Measurements from ENCODE around the gene SPPL2A. TPM values are rescaled to one million over a fixed set of nuclear protein-coding genes. Genes with fewer than 3 reads are reported as not detected.
A peak's percentile ranks its signal among the peaks of the same experiment; 100 is the strongest.

The SPPL2A gene
- polyA plus RNA-seq, 1 donor (not counting 4 experiments of a cell fraction or from before 2014, with no cell fraction given), result 59.4 TPM

DNA sequence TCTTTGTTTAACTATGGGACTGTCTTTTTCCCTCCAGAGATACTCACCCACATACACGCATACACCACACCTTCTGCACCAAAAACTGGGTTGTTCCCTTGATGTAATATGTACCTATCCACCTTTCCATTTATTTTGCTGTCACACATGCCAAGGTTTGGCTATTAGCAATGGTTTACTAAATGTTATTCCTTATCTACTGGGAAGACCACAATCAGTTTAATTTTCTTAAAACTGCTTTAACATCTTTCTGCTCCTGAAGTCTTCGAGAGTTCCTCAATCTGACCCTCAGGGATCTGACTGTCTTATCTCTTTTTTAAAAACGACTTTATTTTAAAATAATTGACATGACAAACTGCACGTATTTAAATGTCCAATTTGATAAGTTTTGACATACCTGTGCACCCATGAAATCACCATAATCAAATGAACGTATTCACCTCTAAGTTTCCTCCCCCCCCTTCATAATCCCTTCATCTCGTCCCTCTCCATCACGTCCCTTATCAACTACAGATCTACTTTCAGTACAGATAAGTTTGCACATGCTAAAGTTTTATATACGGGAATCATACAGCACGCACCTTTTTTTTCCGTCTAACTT, 78.1 kb downstream of the SPPL2A start:
- Histone ChIP-seq H3K9ac (ENCODE audit: control insufficient read depth, extremely low read depth, insufficient read depth, low read length) (peak overlapping the region; percentile 97), H2AFZ (ENCODE audit: control insufficient read depth, low read length) (peak overlapping the region; percentile 100), H3K9me3 (ENCODE audit: control insufficient read depth, low read depth, low read length) (no peaks in the 10 kb centered on the region), H4K20me1 (ENCODE audit: control insufficient read depth, extremely low read depth, insufficient read depth, low read length) (peaks cover 5% of the 10 kb centered on the region), H3K4me3 (ENCODE audit: control insufficient read depth in 2 of 3, extremely low read depth in 1 of 3, insufficient read depth in 2 of 3, low read depth in 1 of 3, low read length in 3 of 3) (peak overlapping the region; percentile 66 to 97 (median 83)), H3K79me2 (ENCODE audit: control insufficient read depth, insufficient read depth, low read length) (peaks cover 40% of the 10 kb centered on the region), H3K36me3 (ENCODE audit: control insufficient read depth in 2 of 2, extremely low read depth in 1 of 2, insufficient read depth in 2 of 2, low read length in 2 of 2) (peaks cover 0 to 3% of the 10 kb centered on the region in 2 experiments), H3K27ac (ENCODE audit: control insufficient read depth, insufficient read depth, low read length) (peak overlapping the region; percentile 96), H3K4me1 (ENCODE audit: control insufficient read depth, extremely low read depth, insufficient read depth, low read length) (peaks cover 20% of the 10 kb centered on the region), H3K9me1 (ENCODE audit: control insufficient read depth, extremely low read depth, insufficient read depth, low read length) (no peaks in the 10 kb centered on the region), H3K27me3 (ENCODE audit: control insufficient read depth, extremely low read depth, insufficient read depth, low read length) (no peaks in the 10 kb centered on the region), H3K4me2 (ENCODE audit: control insufficient read depth, extremely low read depth, insufficient read depth, low read depth, low read length) (peak overlapping the region; percentile 88)
- dilution Hi-C loops (cut with MboI; ENCODE audit: extremely low pct_ligation_motif_present, low sequenced_read_pairs), result no loop called here
- no peak for TF ChIP-seq CTCF (optimal IDR thresholded peaks at IDR 0.05 in 1 of 3, IDR thresholded peaks at IDR 0.05 in 1 of 3, conservative IDR thresholded peaks at IDR 0.05 in 1 of 3; ENCODE audit: extremely low read depth in 1 of 3, insufficient read depth in 2 of 3, low read length in 3 of 3)
- TF ChIP-seq EZH2 (IDR thresholded peaks at IDR 0.05; ENCODE audit: low read length), result no peak
- FAIRE-seq, result no peak
- no peak for DNase-seq (ENCODE audit: low read depth, low spot score)

GRCh38 chr15:50686469-50687301, 78.8 kb downstream of the SPPL2A start, which contains the start of gene TRPM7:
TRPM7 (minus strand) TSS chr15:50686797; CDS start chr15:50686533, 264 bp downstream.
- H3K9ac ChIP-seq (ENCODE audit: control insufficient read depth, extremely low read depth, insufficient read depth, low read length), result peak within 1 kb of the TSS; percentile 97
- TF ChIP-seq CTCF (optimal IDR thresholded peaks at IDR 0.05 in 1 of 3, IDR thresholded peaks at IDR 0.05 in 1 of 3, conservative IDR thresholded peaks at IDR 0.05 in 1 of 3; ENCODE audit: extremely low read depth in 1 of 3, insufficient read depth in 2 of 3, low read length in 3 of 3) (no peak), EZH2 (IDR thresholded peaks at IDR 0.05; ENCODE audit: low read length) (no peak)
- H3K36me3 ChIP-seq (ENCODE audit: control insufficient read depth in 2 of 2, extremely low read depth in 1 of 2, insufficient read depth in 2 of 2, low read length in 2 of 2), result peaks cover 0 to 3% of the 10 kb centered on the region in 2 experiments
- no peaks in the 10 kb centered on the region for H3K9me3 ChIP-seq (ENCODE audit: control insufficient read depth, low read depth, low read length)
- peaks cover 47% of the 10 kb centered on the region for H3K79me2 ChIP-seq (ENCODE audit: control insufficient read depth, insufficient read depth, low read length)
- dilution Hi-C loops (cut with MboI; ENCODE audit: extremely low pct_ligation_motif_present, low sequenced_read_pairs), result no loop called here
- peak; percentile 68 for FAIRE-seq
- H4K20me1 ChIP-seq (ENCODE audit: control insufficient read depth, extremely low read depth, insufficient read depth, low read length), result peaks cover 5% of the 10 kb centered on the region
- H3K4me3 ChIP-seq (ENCODE audit: control insufficient read depth in 2 of 3, extremely low read depth in 1 of 3, insufficient read depth in 2 of 3, low read depth in 1 of 3, low read length in 3 of 3), result peak within 1 kb of the TSS; percentile 66 to 97 (median 83)
- no peaks in the 10 kb centered on the region for H3K27me3 ChIP-seq (ENCODE audit: control insufficient read depth, extremely low read depth, insufficient read depth, low read length)
- no peak for DNase-seq (ENCODE audit: low read depth, low spot score)
- H2AFZ ChIP-seq (ENCODE audit: control insufficient read depth, low read length), result peak within 1 kb of the TSS; percentile 100
- H3K9me1 ChIP-seq (ENCODE audit: control insufficient read depth, extremely low read depth, insufficient read depth, low read length), result no peaks in the 10 kb centered on the region
- H3K4me2 ChIP-seq (ENCODE audit: control insufficient read depth, extremely low read depth, insufficient read depth, low read depth, low read length), result peak within 1 kb of the TSS; percentile 88
- peak within 1 kb of the TSS; percentile 96 for H3K27ac ChIP-seq (ENCODE audit: control insufficient read depth, insufficient read depth, low read length)
- peaks cover 20% of the 10 kb centered on the region for H3K4me1 ChIP-seq (ENCODE audit: control insufficient read depth, extremely low read depth, insufficient read depth, low read length)

Data from keratinocyte (primary cell).